Suprapubic skin (tissue), 4 donors: Measurements from ENCODE around the gene TTC27. TPM values are rescaled to one million over a fixed set of nuclear protein-coding genes. Genes with fewer than 3 reads are reported as not detected.

Experiments used
- DNase-seq, 2 donors: peaks; one replicate each; pipeline ENCODE4 v3.0.0-alpha.2; 2019; ENCODE audit warnings: low spot score in 2 of 2
- H3K27ac ChIP-seq: fragments of 200-600 bp; sonication (generic); one replicate; pipeline ENCODE4 v1.5.1; 2019
- H3K27me3 ChIP-seq: fragments of 200-600 bp; sonication (generic); one replicate; pipeline ENCODE4 v1.5.1; 2019
- H3K36me3 ChIP-seq: fragments of 200-600 bp; sonication (generic); one replicate; pipeline ENCODE4 v1.5.1; 2019
- H3K4me1 ChIP-seq: fragments of 200-600 bp; sonication (generic); one replicate; pipeline ENCODE4 v1.5.1; 2019
- H3K4me3 ChIP-seq: fragments of 200-600 bp; sonication (generic); one replicate; pipeline ENCODE4 v1.5.1; 2019; ENCODE audit warnings: mild to moderate bottlenecking
- H3K9me3 ChIP-seq: fragments of 200-600 bp; sonication (generic); one replicate; pipeline ENCODE4 v1.5.1; 2019
- EP300 ChIP-seq: sonication (generic); formaldehyde crosslinking; IDR thresholded peaks from one replicate; pipeline ENCODE4 v1.6.1; 2017; ENCODE audit warnings: antibody characterized with exemption
- POLR2A ChIP-seq, 2 donors: fragments of 450-650 bp; IDR thresholded peaks; one replicate each; pipeline ENCODE4 v1.6.1; 2017; ENCODE audit warnings: antibody characterized with exemption in 2 of 2, mild to moderate bottlenecking in 2 of 2, moderate library complexity in 2 of 2
- POLR2AphosphoS5 ChIP-seq, 3 donors: sonication (generic); formaldehyde crosslinking; IDR thresholded peaks; one replicate each; pipeline ENCODE4 v1.6.1; 2017; ENCODE audit warnings: antibody characterized with exemption in 3 of 3
- WGBS: methylation state at CpG from one replicate; pipeline ENCODE4 v1.1.5; 2018; 5-methylcytosine and 5-hydroxymethylcytosine counted together
- total RNA-seq, 4 donors: library from RNA; depleted of rRNA; stranded (reverse); fragments of >200 nt; gene quantifications; one replicate each; pipeline ENCODE4 v1.1.0, GENCODE V29; 2016
- TF ChIP-seq, protein P1 (sequence below), 2 donors: fragments of 200-600 bp in 1 of 2; fragments of 450-650 bp in 1 of 2; sonication (generic) in 1 of 2; IDR thresholded peaks; one replicate each; pipeline ENCODE4 v1.5.1; 2016 to 2019; ENCODE audit warnings: antibody characterized with exemption in 2 of 2, mild to moderate bottlenecking in 1 of 2, moderate library complexity in 1 of 2

TTC27 gene
- total RNA-seq, 4 donors from 2014 or later = 14.0 to 32.7 (median 19.1) TPM

GRCh38 chr2:32614084-32614483, 13.8 kb upstream of the TTC27 start:
- Histone ChIP-seq H3K4me3 (no peak overlapping the region), H3K27ac (no peak overlapping the region), H3K4me1 (no peaks in the 10 kb centered on the region), H3K27me3 (no peaks in the 10 kb centered on the region), H3K9me3 (no peaks in the 10 kb centered on the region), H3K36me3 (peaks cover 82% of the 10 kb centered on the region)
- WGBS = 93% methylated on average over 1 of the region's 1 CpG
- no peak for DNase-seq
- TF ChIP-seq POLR2AphosphoS5 (IDR thresholded peaks at IDR 0.05) = no peak
- TF ChIP-seq, protein P1, sequence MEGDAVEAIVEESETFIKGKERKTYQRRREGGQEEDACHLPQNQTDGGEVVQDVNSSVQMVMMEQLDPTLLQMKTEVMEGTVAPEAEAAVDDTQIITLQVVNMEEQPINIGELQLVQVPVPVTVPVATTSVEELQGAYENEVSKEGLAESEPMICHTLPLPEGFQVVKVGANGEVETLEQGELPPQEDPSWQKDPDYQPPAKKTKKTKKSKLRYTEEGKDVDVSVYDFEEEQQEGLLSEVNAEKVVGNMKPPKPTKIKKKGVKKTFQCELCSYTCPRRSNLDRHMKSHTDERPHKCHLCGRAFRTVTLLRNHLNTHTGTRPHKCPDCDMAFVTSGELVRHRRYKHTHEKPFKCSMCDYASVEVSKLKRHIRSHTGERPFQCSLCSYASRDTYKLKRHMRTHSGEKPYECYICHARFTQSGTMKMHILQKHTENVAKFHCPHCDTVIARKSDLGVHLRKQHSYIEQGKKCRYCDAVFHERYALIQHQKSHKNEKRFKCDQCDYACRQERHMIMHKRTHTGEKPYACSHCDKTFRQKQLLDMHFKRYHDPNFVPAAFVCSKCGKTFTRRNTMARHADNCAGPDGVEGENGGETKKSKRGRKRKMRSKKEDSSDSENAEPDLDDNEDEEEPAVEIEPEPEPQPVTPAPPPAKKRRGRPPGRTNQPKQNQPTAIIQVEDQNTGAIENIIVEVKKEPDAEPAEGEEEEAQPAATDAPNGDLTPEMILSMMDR (IDR thresholded peaks at IDR 0.05) = no peak

DNA sequence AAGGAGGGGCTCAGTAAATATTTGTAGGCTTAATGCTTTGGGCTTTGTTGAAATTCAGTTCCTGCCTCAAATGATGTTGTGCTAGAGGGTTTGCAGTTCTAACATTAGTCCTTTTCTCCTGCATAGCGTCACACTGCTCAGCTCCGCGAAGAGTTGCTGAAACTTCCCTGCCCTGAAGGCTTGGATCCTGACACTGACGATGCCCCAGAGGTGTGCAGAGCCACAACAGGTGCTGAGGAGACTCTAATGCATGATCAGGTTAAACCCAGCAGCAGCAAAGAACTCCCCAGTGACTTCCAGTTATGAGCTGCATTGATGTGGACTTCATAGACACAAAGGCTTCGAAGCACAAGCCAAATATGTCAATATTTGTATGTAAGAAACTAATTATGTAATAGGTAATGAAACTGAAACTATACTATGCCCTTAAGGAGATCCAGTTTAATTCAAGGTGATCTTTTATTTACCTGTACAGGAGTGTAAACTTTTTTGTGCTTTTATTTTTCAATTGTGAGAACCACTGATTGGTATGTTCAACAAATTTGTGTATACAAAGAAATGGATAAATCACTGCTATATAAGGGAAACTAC, 10.2 kb upstream of the TTC27 start:
- peaks cover 71% of the 10 kb centered on the region for H3K36me3 ChIP-seq
- no peak for TF ChIP-seq POLR2AphosphoS5 (IDR thresholded peaks at IDR 0.05)
- TF ChIP-seq EP300 = no peak
- TF ChIP-seq POLR2A (IDR thresholded peaks at IDR 0.05) = no peak
- TF ChIP-seq, protein P1 (IDR thresholded peaks at IDR 0.05) = no peak
- DNase-seq = no peak
- WGBS = 58% methylated on average over 5 of the region's 5 CpGs
- H3K27me3 ChIP-seq = no peaks in the 10 kb centered on the region
- peaks cover 6% of the 10 kb centered on the region for H3K4me1 ChIP-seq
- no peak overlapping the region for H3K4me3 ChIP-seq
- H3K9me3 ChIP-seq = no peaks in the 10 kb centered on the region
- H3K27ac ChIP-seq = no peak overlapping the region

- no peaks in the 10 kb centered on the region for H3K9me3 ChIP-seq
- peaks cover 23% of the 10 kb centered on the region for H3K36me3 ChIP-seq
- TF ChIP-seq EP300 (no peak), POLR2AphosphoS5 (IDR thresholded peaks at IDR 0.05) (no peak), POLR2A (IDR thresholded peaks at IDR 0.05) (no peak)
- TF ChIP-seq, protein P1 (IDR thresholded peaks at IDR 0.05) = no peak
- no peaks in the 10 kb centered on the region for H3K27me3 ChIP-seq
- H3K4me3 ChIP-seq = no peak overlapping the region
- peak overlapping the region; percentile 10 for H3K27ac ChIP-seq
- H3K4me1 ChIP-seq = peaks cover 8% of the 10 kb centered on the region
- no peak for DNase-seq
- WGBS = 27% methylated on average over 2 of the region's 2 CpGs
Measured at GRCh38 chr2:32622570-32623310, 5.1 kb upstream of the TTC27 start.

- Histone ChIP-seq H3K27ac (no peak overlapping the region), H3K27me3 (no peaks in the 10 kb centered on the region), H3K9me3 (no peaks in the 10 kb centered on the region), H3K36me3 (peaks cover 22% of the 10 kb centered on the region), H3K4me3 (no peak overlapping the region), H3K4me1 (peaks cover 8% of the 10 kb centered on the region)
- WGBS = 95% methylated on average over 6 of the region's 6 CpGs
- DNase-seq = no peak
- TF ChIP-seq POLR2A (IDR thresholded peaks at IDR 0.05) (no peak), POLR2AphosphoS5 (IDR thresholded peaks at IDR 0.05) (no peak), EP300 (no peak)
- TF ChIP-seq, protein P1 (IDR thresholded peaks at IDR 0.05) = no peak
Measured at GRCh38 chr2:32623311-32623706, 4.5 kb upstream of the TTC27 start.

- no peak for DNase-seq
- H3K4me1 ChIP-seq = peaks cover 18% of the 10 kb centered on the region
- no peaks in the 10 kb centered on the region for H3K27me3 ChIP-seq
- TF ChIP-seq EP300 (no peak), POLR2AphosphoS5 (IDR thresholded peaks at IDR 0.05) (no peak), POLR2A (IDR thresholded peaks at IDR 0.05) (no peak)
- TF ChIP-seq, protein P1 (IDR thresholded peaks at IDR 0.05) = no peak
- H3K4me3 ChIP-seq = no peak overlapping the region
- no peak overlapping the region for H3K27ac ChIP-seq
- peaks cover 8% of the 10 kb centered on the region for H3K36me3 ChIP-seq
- H3K9me3 ChIP-seq = no peaks in the 10 kb centered on the region
- 81% methylated on average over 3 of the region's 3 CpGs for WGBS
Measured at GRCh38 chr2:32624812-32625211, 3.0 kb upstream of the TTC27 start.
